Neural cell (in vitro differentiated cells): Measurements from ENCODE around the gene PTPN1. TPM values are rescaled to one million over a fixed set of nuclear protein-coding genes. Genes with fewer than 3 reads are reported as not detected.

Experiments used
- H2AFZ ChIP-seq: fragments of 200-600, 300-800 bp; sonication (generic), shearing (Covaris generic); 2 replicates; pipeline ENCODE4 v1.6.0; 2014; ENCODE audit warnings: low read depth, mild to moderate bottlenecking, antibody characterized with exemption, low read length, moderate library complexity
- H3F3A ChIP-seq: fragments of 200-600 bp; shearing (Covaris generic); 2 replicates; pipeline ENCODE4 v1.6.1; 2016; ENCODE audit warnings: mild to moderate bottlenecking, moderate library complexity, mixed read lengths, antibody characterized with exemption, low read length; ENCODE audit not compliant: insufficient read depth, poor library complexity, severe bottlenecking
- H3K27ac ChIP-seq: fragments of 200-600, 300-800 bp; sonication (generic), shearing (Covaris generic); 2 replicates; pipeline ENCODE4 v1.5.1; 2014; ENCODE audit warnings: mild to moderate bottlenecking, low read length, moderate library complexity
- H3K27me3 ChIP-seq: fragments of 300-800, 200-600 bp; sonication (generic), shearing (Covaris generic); 2 replicates; pipeline ENCODE4 v1.6.0; 2014; ENCODE audit warnings: mild to moderate bottlenecking, low read depth, low read length, moderate library complexity; ENCODE audit not compliant: insufficient read depth
- H3K36me3 ChIP-seq: fragments of 300-800, 200-600 bp; sonication (generic), shearing (Covaris generic); 2 replicates; pipeline ENCODE4 v1.5.1; 2014; ENCODE audit warnings: mild to moderate bottlenecking, antibody characterized with exemption, low read length, moderate library complexity; ENCODE audit not compliant: insufficient read depth
- H3K4me2 ChIP-seq: fragments of 300-800, 200-600 bp; sonication (generic), shearing (Covaris generic); 2 replicates; pipeline ENCODE4 v1.6.0; 2014; ENCODE audit warnings: mild to moderate bottlenecking, low read length
- H3K4me3 ChIP-seq: fragments of 300-800, 200-600 bp; sonication (generic), shearing (Covaris generic); 2 replicates; pipeline ENCODE4 v1.5.1; 2014; ENCODE audit warnings: mild to moderate bottlenecking, low read length, moderate library complexity
- H3K79me2 ChIP-seq: fragments of 200-600 bp; shearing (Covaris generic); replicated peaks from 2 replicates; pipeline ENCODE4 v1.6.0; 2014; ENCODE audit warnings: mild to moderate bottlenecking, low read length, moderate library complexity; ENCODE audit not compliant: insufficient read depth
- H3K9ac ChIP-seq: fragments of 300-800, 200-600 bp; sonication (generic), shearing (Covaris generic); 2 replicates; pipeline ENCODE4 v1.6.1; 2016; ENCODE audit warnings: mild to moderate bottlenecking, low read length, mixed read lengths
- H3K9me2 ChIP-seq: fragments of 200-600 bp; shearing (Covaris generic); 2 replicates; pipeline ENCODE4 v1.6.1; 2016; ENCODE audit warnings: mild to moderate bottlenecking, low read length, mixed read lengths; ENCODE audit not compliant: insufficient read depth
- H3K9me3 ChIP-seq: fragments of 200-600, 300-800 bp; sonication (generic), shearing (Covaris generic); 2 replicates; pipeline ENCODE4 v1.6.1; 2016; ENCODE audit warnings: mild to moderate bottlenecking, mixed run types, low read length, moderate library complexity, mixed read lengths
- H4K20me1 ChIP-seq: fragments of 200-600 bp; shearing (Covaris generic); 2 replicates; pipeline ENCODE4 v1.6.1; 2016; ENCODE audit warnings: mild to moderate bottlenecking, mixed run types; ENCODE audit not compliant: insufficient read depth
- CTCF ChIP-seq: fragments of 450-650 bp; IDR thresholded peaks from 2 replicates; pipeline ENCODE4 v1.5.1; 2014; ENCODE audit warnings: antibody characterized with exemption, mild to moderate bottlenecking, moderate library complexity; ENCODE audit not compliant: poor library complexity, severe bottlenecking
- EP300 ChIP-seq: fragments of 450-650 bp; conservative IDR thresholded peaks from 2 replicates; pipeline ENCODE4 v1.6.1; 2014; ENCODE audit warnings: antibody characterized with exemption, mild to moderate bottlenecking, moderate library complexity; ENCODE audit not compliant: poor library complexity, severe bottlenecking
- EZH2 ChIP-seq: fragments of 200-600, 300-800 bp; shearing (Covaris generic), sonication (generic); IDR thresholded peaks from 2 replicates; pipeline ENCODE4 v1.6.1; 2014; ENCODE audit warnings: antibody characterized with exemption, low read length, borderline replicate concordance, mild to moderate bottlenecking; ENCODE audit not compliant: insufficient read depth, poor library complexity, severe bottlenecking
- MXI1 ChIP-seq: fragments of 450-650 bp; conservative IDR thresholded peaks from 2 replicates; pipeline ENCODE4 v1.6.1; 2014; ENCODE audit warnings: antibody characterized with exemption, mild to moderate bottlenecking; ENCODE audit not compliant: poor library complexity, severe bottlenecking
- POLR2AphosphoS5 ChIP-seq: IDR thresholded peaks from 2 replicates; pipeline ENCODE4 v1.6.1; 2012
- RAD21 ChIP-seq: fragments of 450-650 bp; conservative IDR thresholded peaks from 2 replicates; pipeline ENCODE4 v1.6.1; 2014; ENCODE audit warnings: antibody characterized with exemption, mild to moderate bottlenecking, moderate library complexity
- REST ChIP-seq: IDR thresholded peaks from 2 replicates; pipeline ENCODE4 v1.6.1; 2012; ENCODE audit warnings: borderline replicate concordance
- SMC3 ChIP-seq: fragments of 450-650 bp; conservative IDR thresholded peaks from 2 replicates; pipeline ENCODE4 v1.6.1; 2014; ENCODE audit warnings: antibody characterized with exemption, mild to moderate bottlenecking, moderate library complexity; ENCODE audit not compliant: poor library complexity
- TAF1 ChIP-seq: IDR thresholded peaks from 2 replicates; pipeline ENCODE4 v1.6.1; 2012; ENCODE audit warnings: low read depth
- polyA plus RNA-seq: library from polyadenylated mRNA; depleted of rRNA; stranded (reverse); fragments of >200 nt; gene quantifications from 2 replicates; pipeline ENCODE4 v1.2.3, GENCODE V29; 2014

The PTPN1 gene
- polyA plus RNA-seq, 1 donor from 2014 or later = 48.1 TPM

- TF ChIP-seq MXI1 = no peak
- TF ChIP-seq RAD21 = no peak
- H3K79me2 ChIP-seq = no peaks in the 10 kb centered on the region
- no peaks in the 10 kb centered on the region for H3K27me3 ChIP-seq
- H3K4me2 ChIP-seq = no peak overlapping the region
- H3K9me2 ChIP-seq = no peaks in the 10 kb centered on the region
- H3K9me3 ChIP-seq = no peaks in the 10 kb centered on the region
- no peak overlapping the region for H3K9ac ChIP-seq
- no peak overlapping the region for H3K27ac ChIP-seq
- no peaks in the 10 kb centered on the region for H3F3A ChIP-seq
- H3K4me3 ChIP-seq = no peak overlapping the region
- no peaks in the 10 kb centered on the region for H4K20me1 ChIP-seq
- no peak overlapping the region for H2AFZ ChIP-seq
- no peaks in the 10 kb centered on the region for H3K36me3 ChIP-seq
Observed at GRCh38 chr20:50632236-50632635, 122.1 kb downstream of the PTPN1 start.

GRCh38 chr20:50632701-50633100, 122.5 kb downstream of the PTPN1 start:
- H2AFZ ChIP-seq = no peak overlapping the region
- TF ChIP-seq EZH2 (no peak), TAF1 (no peak), POLR2AphosphoS5 (no peak), CTCF (no peak), REST (no peak), RAD21 (no peak), SMC3 (no peak), EP300 (no peak), MXI1 (no peak)
- H3K27ac ChIP-seq = no peak overlapping the region
- H3K9me2 ChIP-seq = no peaks in the 10 kb centered on the region
- H3K36me3 ChIP-seq = no peaks in the 10 kb centered on the region
- no peak overlapping the region for H3K9ac ChIP-seq
- H3K4me3 ChIP-seq = no peak overlapping the region
- H3K27me3 ChIP-seq = no peaks in the 10 kb centered on the region
- no peaks in the 10 kb centered on the region for H3F3A ChIP-seq
- H3K9me3 ChIP-seq = no peaks in the 10 kb centered on the region
- H3K4me2 ChIP-seq = no peak overlapping the region
- H4K20me1 ChIP-seq = no peaks in the 10 kb centered on the region
- H3K79me2 ChIP-seq = no peaks in the 10 kb centered on the region

- no peak overlapping the region for H3K4me3 ChIP-seq
- H3K79me2 ChIP-seq = no peaks in the 10 kb centered on the region
- no peak overlapping the region for H3K9ac ChIP-seq
- no peaks in the 10 kb centered on the region for H4K20me1 ChIP-seq
- H3K9me3 ChIP-seq = no peaks in the 10 kb centered on the region
- H3K9me2 ChIP-seq = no peaks in the 10 kb centered on the region
- H3F3A ChIP-seq = no peaks in the 10 kb centered on the region
- TF ChIP-seq MXI1 (no peak), POLR2AphosphoS5 (no peak), SMC3 (no peak), REST (no peak), RAD21 (no peak), TAF1 (no peak), EZH2 (no peak), CTCF (no peak), EP300 (no peak)
- no peak overlapping the region for H3K4me2 ChIP-seq
- no peaks in the 10 kb centered on the region for H3K36me3 ChIP-seq
- H3K27me3 ChIP-seq = no peaks in the 10 kb centered on the region
- H3K27ac ChIP-seq = no peak overlapping the region
- H2AFZ ChIP-seq = no peak overlapping the region
Observed at GRCh38 chr20:50633361-50633760, 123.2 kb downstream of the PTPN1 start.
